ENCODE results near the gene TBCE. TPM values are rescaled to one million over a fixed set of nuclear protein-coding genes. Genes with fewer than 3 reads are reported as not detected.
"Not testable (repeated sequence)": the region's sequence is repeated elsewhere in the genome, so short reads cannot be mapped to it uniquely, and the experiment has no call there.

TBCE gene
- total and polyA plus RNA-seq, 4 donors: 9.5 to 19.7 (median 14.1) TPM

DNA sequence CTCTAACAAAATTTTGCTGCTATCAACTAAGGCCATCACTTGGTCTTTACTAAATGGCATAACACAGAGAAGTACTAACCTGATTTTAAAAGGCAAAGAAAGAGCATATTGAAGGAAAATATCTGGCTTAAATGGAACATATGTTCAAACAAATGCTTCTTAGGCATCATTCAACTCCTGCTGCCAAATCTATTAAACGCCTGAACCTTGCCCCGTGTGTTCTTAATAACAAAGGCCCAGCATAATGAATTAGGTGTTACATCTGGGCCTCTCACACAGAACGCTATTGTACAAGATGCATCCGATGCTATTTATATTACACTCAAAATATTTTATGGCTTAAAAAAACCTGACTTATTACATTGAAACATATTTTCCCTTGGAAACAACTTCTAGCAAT is 88.6 kb downstream of the TBCE start:
- Histone ChIP-seq H3K27ac (ENCODE audit: low read depth in 1 of 2, low read length in 2 of 2) (no peak overlapping the region), H3K27me3 (ENCODE audit: control insufficient read depth in 4 of 4, insufficient read depth in 4 of 4, low read length in 3 of 4) (no peaks in the 10 kb centered on the region), H3K4me3 (ENCODE audit: low read depth in 1 of 3, low read length in 3 of 3) (no peak overlapping the region), H3K9me3 (ENCODE audit: control insufficient read depth in 4 of 4, low read length in 3 of 4) (no peaks in the 10 kb centered on the region), H3K4me1 (ENCODE audit: control insufficient read depth in 4 of 4, insufficient read depth in 4 of 4, low read length in 3 of 4) (no peaks in the 10 kb centered on the region), H3K36me3 (ENCODE audit: control insufficient read depth in 4 of 4, insufficient read depth in 3 of 4, low read depth in 1 of 4, low read length in 3 of 4) (peaks cover 3 to 12% (median 10%) of the 10 kb centered on the region in 4 donors), H3K9ac (ENCODE audit: low read depth in 1 of 2, low read length in 2 of 2) (no peak overlapping the region)
- TF ChIP-seq, protein P1, sequence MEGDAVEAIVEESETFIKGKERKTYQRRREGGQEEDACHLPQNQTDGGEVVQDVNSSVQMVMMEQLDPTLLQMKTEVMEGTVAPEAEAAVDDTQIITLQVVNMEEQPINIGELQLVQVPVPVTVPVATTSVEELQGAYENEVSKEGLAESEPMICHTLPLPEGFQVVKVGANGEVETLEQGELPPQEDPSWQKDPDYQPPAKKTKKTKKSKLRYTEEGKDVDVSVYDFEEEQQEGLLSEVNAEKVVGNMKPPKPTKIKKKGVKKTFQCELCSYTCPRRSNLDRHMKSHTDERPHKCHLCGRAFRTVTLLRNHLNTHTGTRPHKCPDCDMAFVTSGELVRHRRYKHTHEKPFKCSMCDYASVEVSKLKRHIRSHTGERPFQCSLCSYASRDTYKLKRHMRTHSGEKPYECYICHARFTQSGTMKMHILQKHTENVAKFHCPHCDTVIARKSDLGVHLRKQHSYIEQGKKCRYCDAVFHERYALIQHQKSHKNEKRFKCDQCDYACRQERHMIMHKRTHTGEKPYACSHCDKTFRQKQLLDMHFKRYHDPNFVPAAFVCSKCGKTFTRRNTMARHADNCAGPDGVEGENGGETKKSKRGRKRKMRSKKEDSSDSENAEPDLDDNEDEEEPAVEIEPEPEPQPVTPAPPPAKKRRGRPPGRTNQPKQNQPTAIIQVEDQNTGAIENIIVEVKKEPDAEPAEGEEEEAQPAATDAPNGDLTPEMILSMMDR (IDR thresholded peaks at IDR 0.05; ENCODE audit: low read depth, low read length, missing input control): no peak
- TF ChIP-seq HNF4A (conservative IDR thresholded peaks at IDR 0.05) (no peak), GABPA (IDR thresholded peaks at IDR 0.05 in 1 of 2, conservative IDR thresholded peaks at IDR 0.05 in 1 of 2) (no peak), RXRA (IDR thresholded peaks at IDR 0.05) (no peak), JUND (IDR thresholded peaks at IDR 0.05) (no peak), HNF4G (IDR thresholded peaks at IDR 0.05) (no peak), SP1 (IDR thresholded peaks at IDR 0.05) (no peak), RAD21 (IDR thresholded peaks at IDR 0.05) (no peak), YY1 (IDR thresholded peaks at IDR 0.05) (no peak), FOXA2 (IDR thresholded peaks at IDR 0.05) (no peak), NR2F2 (IDR thresholded peaks at IDR 0.05) (no peak), TAF1 (conservative IDR thresholded peaks at IDR 0.05) (no peak)
- TF ChIP-seq, protein P2, sequence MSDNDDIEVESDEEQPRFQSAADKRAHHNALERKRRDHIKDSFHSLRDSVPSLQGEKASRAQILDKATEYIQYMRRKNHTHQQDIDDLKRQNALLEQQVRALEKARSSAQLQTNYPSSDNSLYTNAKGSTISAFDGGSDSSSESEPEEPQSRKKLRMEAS (IDR thresholded peaks at IDR 0.05): no peak
- TF ChIP-seq, protein P3, sequence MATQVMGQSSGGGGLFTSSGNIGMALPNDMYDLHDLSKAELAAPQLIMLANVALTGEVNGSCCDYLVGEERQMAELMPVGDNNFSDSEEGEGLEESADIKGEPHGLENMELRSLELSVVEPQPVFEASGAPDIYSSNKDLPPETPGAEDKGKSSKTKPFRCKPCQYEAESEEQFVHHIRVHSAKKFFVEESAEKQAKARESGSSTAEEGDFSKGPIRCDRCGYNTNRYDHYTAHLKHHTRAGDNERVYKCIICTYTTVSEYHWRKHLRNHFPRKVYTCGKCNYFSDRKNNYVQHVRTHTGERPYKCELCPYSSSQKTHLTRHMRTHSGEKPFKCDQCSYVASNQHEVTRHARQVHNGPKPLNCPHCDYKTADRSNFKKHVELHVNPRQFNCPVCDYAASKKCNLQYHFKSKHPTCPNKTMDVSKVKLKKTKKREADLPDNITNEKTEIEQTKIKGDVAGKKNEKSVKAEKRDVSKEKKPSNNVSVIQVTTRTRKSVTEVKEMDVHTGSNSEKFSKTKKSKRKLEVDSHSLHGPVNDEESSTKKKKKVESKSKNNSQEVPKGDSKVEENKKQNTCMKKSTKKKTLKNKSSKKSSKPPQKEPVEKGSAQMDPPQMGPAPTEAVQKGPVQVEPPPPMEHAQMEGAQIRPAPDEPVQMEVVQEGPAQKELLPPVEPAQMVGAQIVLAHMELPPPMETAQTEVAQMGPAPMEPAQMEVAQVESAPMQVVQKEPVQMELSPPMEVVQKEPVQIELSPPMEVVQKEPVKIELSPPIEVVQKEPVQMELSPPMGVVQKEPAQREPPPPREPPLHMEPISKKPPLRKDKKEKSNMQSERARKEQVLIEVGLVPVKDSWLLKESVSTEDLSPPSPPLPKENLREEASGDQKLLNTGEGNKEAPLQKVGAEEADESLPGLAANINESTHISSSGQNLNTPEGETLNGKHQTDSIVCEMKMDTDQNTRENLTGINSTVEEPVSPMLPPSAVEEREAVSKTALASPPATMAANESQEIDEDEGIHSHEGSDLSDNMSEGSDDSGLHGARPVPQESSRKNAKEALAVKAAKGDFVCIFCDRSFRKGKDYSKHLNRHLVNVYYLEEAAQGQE (IDR thresholded peaks at IDR 0.05): no peak
- TF ChIP-seq, protein P4, sequence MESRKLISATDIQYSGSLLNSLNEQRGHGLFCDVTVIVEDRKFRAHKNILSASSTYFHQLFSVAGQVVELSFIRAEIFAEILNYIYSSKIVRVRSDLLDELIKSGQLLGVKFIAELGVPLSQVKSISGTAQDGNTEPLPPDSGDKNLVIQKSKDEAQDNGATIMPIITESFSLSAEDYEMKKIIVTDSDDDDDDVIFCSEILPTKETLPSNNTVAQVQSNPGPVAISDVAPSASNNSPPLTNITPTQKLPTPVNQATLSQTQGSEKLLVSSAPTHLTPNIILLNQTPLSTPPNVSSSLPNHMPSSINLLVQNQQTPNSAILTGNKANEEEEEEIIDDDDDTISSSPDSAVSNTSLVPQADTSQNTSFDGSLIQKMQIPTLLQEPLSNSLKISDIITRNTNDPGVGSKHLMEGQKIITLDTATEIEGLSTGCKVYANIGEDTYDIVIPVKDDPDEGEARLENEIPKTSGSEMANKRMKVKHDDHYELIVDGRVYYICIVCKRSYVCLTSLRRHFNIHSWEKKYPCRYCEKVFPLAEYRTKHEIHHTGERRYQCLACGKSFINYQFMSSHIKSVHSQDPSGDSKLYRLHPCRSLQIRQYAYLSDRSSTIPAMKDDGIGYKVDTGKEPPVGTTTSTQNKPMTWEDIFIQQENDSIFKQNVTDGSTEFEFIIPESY (IDR thresholded peaks at IDR 0.05): no peak
- TF ChIP-seq, protein P5, sequence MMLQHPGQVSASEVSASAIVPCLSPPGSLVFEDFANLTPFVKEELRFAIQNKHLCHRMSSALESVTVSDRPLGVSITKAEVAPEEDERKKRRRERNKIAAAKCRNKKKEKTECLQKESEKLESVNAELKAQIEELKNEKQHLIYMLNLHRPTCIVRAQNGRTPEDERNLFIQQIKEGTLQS (IDR thresholded peaks at IDR 0.05): no peak
- 92% methylated on average over 4 of the region's 4 CpGs for WGBS
- no peak for DNase-seq (ENCODE audit: low spot score)

DNA sequence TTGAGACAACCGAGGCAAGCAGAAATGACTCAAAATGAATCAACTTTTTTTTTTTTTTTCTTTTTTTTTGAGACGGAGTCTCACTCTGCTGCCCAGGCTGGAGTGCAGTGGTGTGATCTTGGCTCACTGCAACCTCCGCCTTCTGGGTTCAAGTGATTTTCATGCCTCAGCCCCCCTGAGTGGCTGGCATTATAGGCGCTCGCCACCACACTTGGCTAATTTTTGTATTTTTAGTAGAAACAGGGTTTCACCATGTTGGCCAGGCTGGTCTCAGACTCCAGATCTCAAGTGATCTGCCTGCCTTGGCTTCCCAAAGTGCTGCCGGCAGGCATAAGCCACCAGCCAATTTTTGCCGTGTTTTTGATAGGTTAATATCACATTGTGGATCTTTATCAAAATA is 90.6 kb downstream of the TBCE start:
- not testable (repeated sequence) for H3K4me3 ChIP-seq (ENCODE audit: low read depth in 1 of 3, low read length in 3 of 3); DNase-seq (ENCODE audit: low spot score); H3K4me1 ChIP-seq (ENCODE audit: control insufficient read depth in 4 of 4, insufficient read depth in 4 of 4, low read length in 3 of 4); H3K27ac ChIP-seq (ENCODE audit: low read depth in 1 of 2, low read length in 2 of 2); H3K9ac ChIP-seq (ENCODE audit: low read depth in 1 of 2, low read length in 2 of 2); H3K9me3 ChIP-seq (ENCODE audit: control insufficient read depth in 4 of 4, low read length in 3 of 4); H3K36me3 ChIP-seq (ENCODE audit: control insufficient read depth in 4 of 4, insufficient read depth in 3 of 4, low read depth in 1 of 4, low read length in 3 of 4); H3K27me3 ChIP-seq (ENCODE audit: control insufficient read depth in 4 of 4, insufficient read depth in 4 of 4, low read length in 3 of 4)
- WGBS: 98% methylated on average over 7 of the region's 7 CpGs

All from liver (tissue), 9 donors.